GM21367 (cell line): ENCODE results near the gene HOXA4.
A peak's percentile ranks its signal among the peaks of the same experiment; 100 is the strongest.

Experiments used
- ATAC-seq: cut with Tn5 transposase; IDR thresholded peaks from one replicate; pipeline ENCODE4 v1.9.1; 2021; ENCODE audit not compliant: unreplicated experiment

The HOXA4 gene

DNA sequence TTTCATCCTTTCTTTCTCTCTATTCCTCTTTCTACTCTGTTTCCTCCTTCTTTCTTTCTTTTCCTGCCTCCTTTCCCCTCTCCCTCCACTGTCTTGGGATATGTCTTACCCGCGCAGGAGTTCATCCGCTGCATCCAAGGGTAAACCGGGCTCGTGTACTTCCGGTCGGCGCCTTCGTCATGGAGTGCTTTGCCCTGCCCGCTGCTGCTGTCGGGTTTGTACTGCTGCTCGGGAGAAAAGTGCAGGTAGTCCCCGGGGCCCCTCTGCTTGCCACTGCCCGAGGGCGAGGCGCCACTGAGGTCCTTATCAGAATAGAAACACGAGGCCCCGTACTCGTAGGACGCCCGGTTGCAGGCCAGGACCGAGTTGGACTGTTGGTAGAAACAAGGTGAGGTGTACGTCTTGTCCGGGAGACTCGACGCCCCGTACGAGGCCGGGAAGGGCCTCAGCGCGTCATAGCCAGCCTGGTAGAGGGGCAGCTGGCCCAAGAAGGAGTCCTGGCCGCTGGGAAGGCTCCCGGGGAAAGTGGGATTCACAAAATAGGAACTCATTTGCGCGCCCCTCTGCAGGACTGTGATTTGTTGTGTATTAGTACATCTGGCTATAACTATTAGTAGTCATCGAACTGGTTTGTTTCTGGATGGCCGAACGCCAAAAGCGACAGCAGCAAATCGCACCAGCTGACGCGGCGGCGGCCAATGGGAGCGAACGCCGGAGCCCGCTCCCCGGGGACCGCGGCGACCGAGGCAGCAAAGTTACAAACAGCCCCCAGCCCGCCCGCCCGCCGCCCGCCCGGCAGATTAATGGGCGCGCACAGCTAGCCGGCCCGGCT lies 16.9 kb upstream of the HOXA4 start, which contains the start of gene HOXA6:
TSS of gene HOXA6 (minus strand) at position 576 of the 832 bp plus-strand sequence. CDS start at position 551, 25 bp downstream.
- no peak for ATAC-seq

DNA sequence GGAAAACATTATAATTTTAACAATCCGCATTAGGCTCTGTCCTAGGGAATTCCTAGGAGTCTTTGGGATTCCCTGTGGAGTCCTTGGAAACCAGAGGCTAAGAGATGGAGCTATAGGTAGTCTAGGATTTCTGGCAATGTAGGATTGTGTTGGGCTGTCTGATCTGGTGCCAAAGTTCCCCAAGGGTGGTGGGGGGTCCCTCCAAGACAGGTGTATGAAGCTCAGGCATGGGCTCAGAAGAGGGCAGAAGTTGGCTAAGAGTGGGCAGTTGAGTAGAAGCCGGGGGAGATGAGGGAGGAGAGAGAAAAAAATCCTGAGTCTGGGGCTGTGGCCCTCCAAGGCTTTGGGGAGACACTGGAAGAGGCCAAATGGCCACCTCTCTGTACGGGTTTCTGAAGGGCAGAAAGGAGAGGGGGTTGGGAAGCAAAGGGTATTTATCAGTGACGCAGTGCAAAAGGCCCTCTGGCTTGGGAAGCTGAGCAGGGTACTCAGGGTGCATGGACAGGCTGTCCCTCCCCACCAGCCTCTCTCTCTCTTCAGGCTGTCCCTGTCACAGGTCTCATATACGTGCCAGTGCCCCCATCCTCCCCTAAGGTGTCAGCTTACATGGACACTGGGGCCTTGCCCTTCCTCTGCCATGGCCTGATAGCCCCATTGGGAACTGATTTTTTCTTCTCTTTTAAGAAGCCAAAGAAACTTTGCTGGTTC lies 16.1 kb upstream of the HOXA4 start:
- no peak for ATAC-seq

- ATAC-seq: no peak
These were observed 15.4 kb upstream of the HOXA4 start for GRCh38 chr7:27145914-27146412.

- no peak for ATAC-seq
These were observed 14.8 kb upstream of the HOXA4 start for GRCh38 chr7:27145165-27145913.

- ATAC-seq: no peak
These were observed 14.2 kb upstream of the HOXA4 start for GRCh38 chr7:27144781-27145164.

- no peak for ATAC-seq
These were observed 13.6 kb upstream of the HOXA4 start for GRCh38 chr7:27143950-27144780.

- no peak for ATAC-seq
These were observed 12.7 kb upstream of the HOXA4 start, which contains the start of gene HOXA5 for GRCh38 chr7:27143023-27143949. Gene HOXA5 (minus strand): TSS chr7:27143681. CDS start chr7:27143607, 74 bp downstream.

GRCh38 chr7:27142580-27143022 lies 12.0 kb upstream of the HOXA4 start:
- no peak for ATAC-seq

GRCh38 chr7:27141923-27142579 lies 11.5 kb upstream of the HOXA4 start:
- ATAC-seq: no peak

GRCh38 chr7:27141137-27141922 lies 10.8 kb upstream of the HOXA4 start:
- no peak for ATAC-seq

GRCh38 chr7:27140126-27140857 lies 9.7 kb upstream of the HOXA4 start:
- no peak for ATAC-seq

GRCh38 chr7:27139334-27140125 lies 9.0 kb upstream of the HOXA4 start:
- ATAC-seq: no peak

GRCh38 chr7:27138985-27139333 lies 8.4 kb upstream of the HOXA4 start:
- ATAC-seq: no peak

DNA sequence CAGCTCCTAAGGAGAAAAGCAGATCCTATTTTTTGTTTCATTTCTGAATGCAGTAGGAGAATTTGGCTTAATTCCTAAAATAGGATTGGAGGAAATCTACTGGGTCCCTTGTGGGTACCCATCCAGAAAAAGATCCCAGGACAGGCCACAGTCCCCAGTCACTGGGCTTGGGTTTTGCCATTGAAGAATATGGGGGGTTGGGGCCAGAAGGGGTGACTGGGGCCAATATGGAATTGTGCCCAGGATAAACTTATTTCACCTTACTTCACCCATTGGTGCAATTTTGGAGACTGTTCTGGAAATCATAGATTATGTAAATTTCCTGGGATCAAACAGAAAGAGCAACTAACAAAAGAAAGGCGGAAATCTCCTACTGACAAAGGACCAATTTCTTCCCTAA lies 7.9 kb upstream of the HOXA4 start:
- ATAC-seq: no peak

DNA sequence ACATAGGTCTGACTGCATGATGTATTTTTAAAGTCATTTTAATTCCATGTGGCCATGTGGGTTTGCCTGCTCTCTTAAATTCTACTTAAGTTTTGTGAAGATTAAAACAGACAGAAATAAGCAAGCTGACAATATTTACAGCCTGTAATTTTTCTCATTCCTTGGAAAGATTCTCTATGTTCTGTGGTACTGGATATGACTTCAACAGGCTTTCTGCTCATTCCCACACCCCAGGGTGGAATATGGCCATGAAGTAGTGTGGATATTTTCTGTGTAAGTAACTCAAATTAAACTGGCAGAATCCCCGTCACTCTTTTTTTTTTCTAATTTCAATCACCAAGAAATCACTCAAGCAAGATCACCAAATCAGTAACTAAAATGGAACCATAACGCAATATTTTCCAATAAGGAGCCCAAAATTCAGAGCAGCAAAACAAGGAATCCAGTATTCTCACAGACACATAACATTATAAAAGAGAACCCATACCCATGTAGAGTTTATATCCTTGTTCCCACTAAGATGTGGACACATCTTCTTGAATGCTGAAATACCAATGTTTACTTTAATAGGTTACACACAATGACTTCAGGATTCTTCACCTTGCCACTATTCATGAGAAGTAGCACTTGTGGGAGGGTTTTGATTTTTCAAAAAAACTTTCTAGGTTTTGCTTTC lies 7.2 kb upstream of the HOXA4 start:
- ATAC-seq: no peak

- ATAC-seq: peak; percentile 51
These were observed 3.8 kb upstream of the HOXA4 start for GRCh38 chr7:27134392-27134791.
